GM18507 (cell line): ENCODE results near the gene CDH3.
"Not testable (repeated sequence)": the region's sequence is repeated elsewhere in the genome, so short reads cannot be mapped to it uniquely, and the experiment has no call there.

Experiments
- DNase-seq: peaks from one replicate; pipeline ENCODE4 v3.0.0; 2011; ENCODE audit warnings: low read depth; ENCODE audit not compliant: insufficient read length; ENCODE audit errors: extremely low spot score
- FAIRE-seq: peaks from 2 replicates; lab custom pipeline; 2011; peaks lifted over from hg19 to GRCh38; lab: Jason Lieb, UNC

Gene CDH3

GRCh38 chr16:68696514-68696913, 51.4 kb downstream of the CDH3 start:
- FAIRE-seq (no peak), DNase-seq (no peak)

- no peak for DNase-seq
- FAIRE-seq = no peak
Measured at GRCh38 chr16:68698091-68698490, 53.0 kb downstream of the CDH3 start.

- DNase-seq = no peak
- FAIRE-seq = no peak
Measured at GRCh38 chr16:68700120-68700519, 55.0 kb downstream of the CDH3 start.

- DNase-seq (no peak), FAIRE-seq (no peak)
Measured at GRCh38 chr16:68700831-68701230, 55.7 kb downstream of the CDH3 start.

- peak; percentile 81 for FAIRE-seq
- DNase-seq = peak; percentile 56
Measured at GRCh38 chr16:68704232-68704867, 59.2 kb downstream of the CDH3 start.

- FAIRE-seq (no peak), DNase-seq (no peak)
Measured at GRCh38 chr16:68707340-68708152, 62.4 kb downstream of the CDH3 start.

GRCh38 chr16:68710211-68710610, 65.1 kb downstream of the CDH3 start:
- FAIRE-seq = no peak
- no peak for DNase-seq

- FAIRE-seq = no peak
- no peak for DNase-seq
Measured at GRCh38 chr16:68711421-68712139, 66.5 kb downstream of the CDH3 start.

GRCh38 chr16:68713361-68713760, 68.3 kb downstream of the CDH3 start:
- no peak for FAIRE-seq
- no peak for DNase-seq

- FAIRE-seq (no peak), DNase-seq (no peak)
Measured at GRCh38 chr16:68715471-68715870, 70.4 kb downstream of the CDH3 start.

- not testable (repeated sequence) for FAIRE-seq
Measured at GRCh38 chr16:68716516-68716915, 71.4 kb downstream of the CDH3 start.

GRCh38 chr16:68717684-68718083, 72.6 kb downstream of the CDH3 start:
- no peak for FAIRE-seq
- DNase-seq = no peak

More at GRCh38 chr16:68716516-68716915, 71.4 kb downstream of the CDH3 start:
- DNase-seq = not testable (repeated sequence)

GRCh38 chr16:68718590-68718989, 73.5 kb downstream of the CDH3 start:
- FAIRE-seq (no peak), DNase-seq (no peak)

- FAIRE-seq = peak; percentile 64
- DNase-seq = no peak
Measured at GRCh38 chr16:68719993-68720489, 74.9 kb downstream of the CDH3 start.

GRCh38 chr16:68722119-68723024, 77.3 kb downstream of the CDH3 start:
- FAIRE-seq (no peak), DNase-seq (no peak)

GRCh38 chr16:68724797-68725196, 79.7 kb downstream of the CDH3 start:
- DNase-seq (no peak), FAIRE-seq (no peak)

- FAIRE-seq (no peak), DNase-seq (no peak)
Measured at GRCh38 chr16:68728523-68728922, 83.4 kb downstream of the CDH3 start.

GRCh38 chr16:68731637-68732036, 86.5 kb downstream of the CDH3 start:
- FAIRE-seq (no peak), DNase-seq (no peak)

- FAIRE-seq (no peak), DNase-seq (no peak)
Measured at GRCh38 chr16:68732042-68732680, 87.1 kb downstream of the CDH3 start.
